Gastroesophageal sphincter (tissue), 3 donors: ENCODE measurements around the gene PEG3.

Experiments used
- EP300 ChIP-seq: sonication (generic); formaldehyde crosslinking; IDR thresholded peaks from one replicate; pipeline ENCODE4 v1.6.1; 2017; ENCODE audit warnings: antibody characterized with exemption, mild to moderate bottlenecking
- POLR2A ChIP-seq, 2 donors: fragments of 450-650 bp; IDR thresholded peaks; one replicate each; pipeline ENCODE4 v1.6.1; 2017; ENCODE audit warnings: antibody characterized with exemption in 2 of 2, mild to moderate bottlenecking in 2 of 2, moderate library complexity in 1 of 2
- POLR2AphosphoS5 ChIP-seq: sonication (generic); formaldehyde crosslinking; IDR thresholded peaks from one replicate; pipeline ENCODE4 v1.6.1; 2017; ENCODE audit warnings: antibody characterized with exemption
- TF ChIP-seq, protein P1 (sequence below), 4 experiments: fragments of 200-600 bp in 2 of 4; fragments of 450-650 bp in 2 of 4; sonication (generic) in 1 of 4; IDR thresholded peaks; one replicate each; pipeline ENCODE4 v1.5.1; 2017 to 2019; ENCODE audit warnings: antibody characterized with exemption in 4 of 4, mild to moderate bottlenecking in 2 of 4, moderate library complexity in 2 of 4

DNA sequence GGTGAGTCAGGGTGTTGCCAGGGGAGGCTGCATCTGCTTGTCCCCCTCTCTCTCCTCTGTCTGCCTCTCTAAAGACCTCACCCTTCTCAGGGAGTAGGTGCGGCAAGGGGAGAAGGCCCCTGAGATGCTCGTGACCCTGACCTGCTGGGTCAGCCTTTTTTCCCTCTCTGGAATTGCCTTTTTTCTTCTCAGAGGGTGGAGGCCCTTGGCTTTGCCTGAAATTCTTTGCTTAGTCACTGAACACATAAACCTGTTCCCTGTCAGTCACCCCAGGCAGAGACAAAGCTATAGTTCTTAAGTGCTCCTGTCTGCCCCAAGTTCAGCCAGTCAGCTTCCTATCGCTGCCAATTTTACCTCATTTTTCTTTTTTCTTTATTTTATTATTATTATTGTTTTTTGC lies 35.2 kb upstream of the PEG3 start:
- TF ChIP-seq, protein P1, sequence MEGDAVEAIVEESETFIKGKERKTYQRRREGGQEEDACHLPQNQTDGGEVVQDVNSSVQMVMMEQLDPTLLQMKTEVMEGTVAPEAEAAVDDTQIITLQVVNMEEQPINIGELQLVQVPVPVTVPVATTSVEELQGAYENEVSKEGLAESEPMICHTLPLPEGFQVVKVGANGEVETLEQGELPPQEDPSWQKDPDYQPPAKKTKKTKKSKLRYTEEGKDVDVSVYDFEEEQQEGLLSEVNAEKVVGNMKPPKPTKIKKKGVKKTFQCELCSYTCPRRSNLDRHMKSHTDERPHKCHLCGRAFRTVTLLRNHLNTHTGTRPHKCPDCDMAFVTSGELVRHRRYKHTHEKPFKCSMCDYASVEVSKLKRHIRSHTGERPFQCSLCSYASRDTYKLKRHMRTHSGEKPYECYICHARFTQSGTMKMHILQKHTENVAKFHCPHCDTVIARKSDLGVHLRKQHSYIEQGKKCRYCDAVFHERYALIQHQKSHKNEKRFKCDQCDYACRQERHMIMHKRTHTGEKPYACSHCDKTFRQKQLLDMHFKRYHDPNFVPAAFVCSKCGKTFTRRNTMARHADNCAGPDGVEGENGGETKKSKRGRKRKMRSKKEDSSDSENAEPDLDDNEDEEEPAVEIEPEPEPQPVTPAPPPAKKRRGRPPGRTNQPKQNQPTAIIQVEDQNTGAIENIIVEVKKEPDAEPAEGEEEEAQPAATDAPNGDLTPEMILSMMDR (IDR thresholded peaks at IDR 0.05), result no peak
- no peak for TF ChIP-seq EP300
- no peak for TF ChIP-seq POLR2A (IDR thresholded peaks at IDR 0.05)
- TF ChIP-seq POLR2AphosphoS5, result no peak
